ENCODE measurements around the gene C6orf52.
"Not testable (repeated sequence)": the region's sequence is repeated elsewhere in the genome, so short reads cannot be mapped to it uniquely, and the experiment has no call there.

The C6orf52 gene

GRCh38 chr6:10676403-10676802 lies 18.0 kb downstream of the C6orf52 start:
- DNase-seq (ENCODE audit: low read depth): no peak
- TF ChIP-seq, protein P1, sequence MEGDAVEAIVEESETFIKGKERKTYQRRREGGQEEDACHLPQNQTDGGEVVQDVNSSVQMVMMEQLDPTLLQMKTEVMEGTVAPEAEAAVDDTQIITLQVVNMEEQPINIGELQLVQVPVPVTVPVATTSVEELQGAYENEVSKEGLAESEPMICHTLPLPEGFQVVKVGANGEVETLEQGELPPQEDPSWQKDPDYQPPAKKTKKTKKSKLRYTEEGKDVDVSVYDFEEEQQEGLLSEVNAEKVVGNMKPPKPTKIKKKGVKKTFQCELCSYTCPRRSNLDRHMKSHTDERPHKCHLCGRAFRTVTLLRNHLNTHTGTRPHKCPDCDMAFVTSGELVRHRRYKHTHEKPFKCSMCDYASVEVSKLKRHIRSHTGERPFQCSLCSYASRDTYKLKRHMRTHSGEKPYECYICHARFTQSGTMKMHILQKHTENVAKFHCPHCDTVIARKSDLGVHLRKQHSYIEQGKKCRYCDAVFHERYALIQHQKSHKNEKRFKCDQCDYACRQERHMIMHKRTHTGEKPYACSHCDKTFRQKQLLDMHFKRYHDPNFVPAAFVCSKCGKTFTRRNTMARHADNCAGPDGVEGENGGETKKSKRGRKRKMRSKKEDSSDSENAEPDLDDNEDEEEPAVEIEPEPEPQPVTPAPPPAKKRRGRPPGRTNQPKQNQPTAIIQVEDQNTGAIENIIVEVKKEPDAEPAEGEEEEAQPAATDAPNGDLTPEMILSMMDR (conservative IDR thresholded peaks at IDR 0.05; ENCODE audit: control insufficient read depth, insufficient read depth, low read depth, low read length): no peak
- no peak overlapping the region for H3K4me3 ChIP-seq (ENCODE audit: control insufficient read depth, low read depth, low read length)

DNA sequence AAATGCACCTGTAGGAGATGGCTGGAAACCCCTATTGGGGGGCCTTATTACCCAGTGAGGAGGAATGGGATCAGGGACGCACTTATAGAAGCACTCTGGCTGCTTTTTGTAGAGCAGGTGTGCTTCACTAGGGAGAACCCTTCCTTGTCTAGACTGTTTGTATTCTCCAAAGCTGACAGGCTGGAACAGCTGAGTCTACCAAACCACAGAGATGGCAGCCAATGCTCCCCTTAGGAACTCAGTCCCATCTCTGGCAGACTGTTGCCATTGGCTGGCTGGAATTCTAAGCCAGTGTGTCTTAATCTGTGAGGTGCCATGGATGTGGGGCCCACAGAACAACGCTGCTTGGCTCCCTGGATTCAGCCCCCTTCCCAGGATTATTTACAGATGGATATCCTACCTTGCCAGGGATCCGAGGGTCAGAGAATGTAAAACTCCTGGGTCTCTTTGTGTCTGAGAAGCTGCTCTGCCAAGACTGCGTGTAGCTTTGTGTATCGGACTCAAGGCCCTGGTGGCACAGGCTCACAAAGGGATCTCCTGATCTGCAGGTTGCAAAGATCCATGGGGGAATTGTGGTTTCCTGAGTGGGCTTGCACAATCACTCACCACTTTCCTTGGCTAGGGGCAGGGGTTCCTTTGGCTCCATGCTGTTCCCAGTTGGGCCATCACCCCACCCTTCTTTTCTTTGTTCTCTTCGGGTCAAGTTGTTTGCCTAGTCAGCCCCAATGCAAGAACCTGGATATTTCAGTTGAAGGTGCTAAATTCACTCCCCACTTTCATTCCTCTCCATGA lies 26.1 kb downstream of the C6orf52 start:
- H3K4me3 ChIP-seq (ENCODE audit: control insufficient read depth, low read depth, low read length): no peak overlapping the region
- TF ChIP-seq, protein P1 (conservative IDR thresholded peaks at IDR 0.05; ENCODE audit: control insufficient read depth, insufficient read depth, low read depth, low read length): no peak
- no peak for DNase-seq (ENCODE audit: low read depth)

DNA sequence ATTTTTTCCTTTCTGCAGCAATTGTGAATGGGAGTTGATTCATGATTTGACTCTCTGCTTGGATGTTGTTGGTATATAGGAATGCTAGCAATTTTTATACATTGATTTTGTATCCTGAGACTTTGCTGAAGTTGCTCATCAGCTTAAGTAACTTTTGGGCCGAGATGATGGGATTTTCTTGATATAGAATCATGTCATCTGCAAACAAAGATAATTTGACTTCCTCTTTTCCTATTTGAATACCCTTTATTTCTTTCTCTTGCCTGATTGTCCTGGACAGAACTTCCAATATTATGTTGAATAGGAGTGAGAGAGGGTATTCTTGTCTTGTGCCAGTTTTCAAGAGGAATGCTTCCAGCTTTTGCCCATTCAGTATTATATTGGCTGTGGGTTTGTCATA lies 28.8 kb downstream of the C6orf52 start:
- DNase-seq (ENCODE audit: low read depth); H3K4me3 ChIP-seq (ENCODE audit: control insufficient read depth, low read depth, low read length): not testable (repeated sequence)

DNA sequence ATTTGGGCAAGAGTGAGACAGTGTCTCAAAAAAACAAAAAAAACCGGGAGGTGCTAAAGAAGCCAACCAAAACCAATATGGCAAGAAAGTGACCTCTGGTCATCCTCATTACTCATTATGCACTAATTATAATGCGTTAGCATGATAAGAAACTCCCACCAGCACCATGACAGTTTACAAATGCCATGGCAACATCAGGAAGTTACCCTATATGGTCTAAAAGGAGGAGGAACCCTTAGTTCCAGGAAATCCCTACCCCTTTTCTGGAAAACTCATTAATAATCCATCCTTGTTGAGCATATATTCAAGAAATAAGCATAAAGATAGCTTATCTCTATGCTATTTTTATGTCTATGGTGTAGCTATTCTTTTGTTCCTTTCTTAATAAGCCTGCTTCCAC lies 31.7 kb downstream of the C6orf52 start:
- TF ChIP-seq, protein P1 (conservative IDR thresholded peaks at IDR 0.05; ENCODE audit: control insufficient read depth, insufficient read depth, low read depth, low read length): no peak
- no peak overlapping the region for H3K4me3 ChIP-seq (ENCODE audit: control insufficient read depth, low read depth, low read length)
- no peak for DNase-seq (ENCODE audit: low read depth)

DNA sequence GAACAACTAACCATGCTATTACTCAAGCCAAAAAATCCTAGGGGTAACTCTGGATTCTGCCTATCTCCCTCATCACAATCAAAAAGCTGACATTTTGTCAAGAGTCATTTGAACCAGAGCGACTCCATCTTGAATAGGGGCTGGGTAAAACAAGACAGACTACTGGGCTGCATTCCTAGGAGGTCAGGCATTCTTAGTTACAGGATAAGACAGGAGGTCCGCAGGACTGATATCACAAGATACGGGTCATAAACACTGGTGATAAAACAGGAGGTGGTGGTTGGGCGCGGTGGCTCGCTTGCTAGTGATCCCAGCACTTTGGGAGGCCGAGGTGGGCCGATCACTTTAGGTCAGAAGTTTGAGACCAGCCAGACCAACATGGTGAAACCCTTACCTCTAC lies 32.2 kb downstream of the C6orf52 start:
- DNase-seq (ENCODE audit: low read depth): no peak
- TF ChIP-seq, protein P1 (conservative IDR thresholded peaks at IDR 0.05; ENCODE audit: control insufficient read depth, insufficient read depth, low read depth, low read length): no peak
- no peak overlapping the region for H3K4me3 ChIP-seq (ENCODE audit: control insufficient read depth, low read depth, low read length)

GRCh38 chr6:10660431-10661191 lies 33.8 kb downstream of the C6orf52 start:
- not testable (repeated sequence) for H3K4me3 ChIP-seq (ENCODE audit: control insufficient read depth, low read depth, low read length)

GRCh38 chr6:10659699-10660348 lies 34.6 kb downstream of the C6orf52 start:
- no peak for DNase-seq (ENCODE audit: low read depth)
- TF ChIP-seq, protein P1 (conservative IDR thresholded peaks at IDR 0.05; ENCODE audit: control insufficient read depth, insufficient read depth, low read depth, low read length): no peak
- no peak overlapping the region for H3K4me3 ChIP-seq (ENCODE audit: control insufficient read depth, low read depth, low read length)

More at GRCh38 chr6:10660431-10661191, 33.8 kb downstream of the C6orf52 start:
- DNase-seq (ENCODE audit: low read depth): not testable (repeated sequence)

Measured in fibroblast of mammary gland (primary cell).